ENCODE results near the gene CLDN22.

Gene CLDN22

GRCh38 chr4:183323295-183323694 is 3.2 kb upstream of the CLDN22 start:
- ChIA-PET POLR2A (ENCODE audit: low non-redundant PET) (no interaction called here), CTCF (interaction anchor here (0.9 kb wide), 1 partner anchor 9 kb away, joined by 3 read pairs; no protein-coding TSS in a partner anchor)
- TF ChIP-seq CTCF (conservative IDR thresholded peaks at IDR 0.05; ENCODE audit: low read depth): no peak
- no peak overlapping the region for H3K27ac ChIP-seq
- DNase-seq (ENCODE audit: low spot score): no peak

- CTCF ChIA-PET: no interaction called here
- TF ChIP-seq CTCF (conservative IDR thresholded peaks at IDR 0.05; ENCODE audit: low read depth): no peak
- no peak within 1 kb of the TSS for H3K27ac ChIP-seq
- DNase-seq (ENCODE audit: low spot score): no peak
- POLR2A ChIA-PET (ENCODE audit: low non-redundant PET): no interaction called here
Measured at GRCh38 chr4:183322326-183322725, 2.2 kb upstream of the CLDN22 start, which contains the start of gene CLDN24. TSS of gene CLDN24 (minus strand) at chr4:183322426. CDS start at chr4:183322426, 0 bp downstream.

- POLR2A ChIA-PET (ENCODE audit: low non-redundant PET): no interaction called here
Measured at GRCh38 chr4:183321516-183321915, 1.4 kb upstream of the CLDN22 start.

GRCh38 chr4:183321079-183321478 is 1.0 kb upstream of the CLDN22 start:
- no peak overlapping the region for H3K27ac ChIP-seq
- ChIA-PET POLR2A (ENCODE audit: low non-redundant PET) (no interaction called here), CTCF (interaction anchor here (0.7 kb wide), 1 partner anchor 378 kb away, joined by 3 read pairs; no protein-coding TSS in a partner anchor)
- TF ChIP-seq CTCF (conservative IDR thresholded peaks at IDR 0.05; ENCODE audit: low read depth): no peak
- DNase-seq (ENCODE audit: low spot score): no peak

More at GRCh38 chr4:183321516-183321915, 1.4 kb upstream of the CLDN22 start:
- TF ChIP-seq CTCF (conservative IDR thresholded peaks at IDR 0.05; ENCODE audit: low read depth): no peak
- H3K27ac ChIP-seq: no peak overlapping the region
- CTCF ChIA-PET: interaction anchor here (0.7 kb wide), 1 partner anchor 378 kb away, joined by 3 read pairs; no protein-coding TSS in a partner anchor
- no peak for DNase-seq (ENCODE audit: low spot score)

GRCh38 chr4:183318656-183319055 is 1.4 kb downstream of the CLDN22 start:
- ChIA-PET POLR2A (ENCODE audit: low non-redundant PET) (no interaction called here), CTCF (no interaction called here)
- no peak for DNase-seq (ENCODE audit: low spot score)
- no peak overlapping the region for H3K27ac ChIP-seq
- TF ChIP-seq CTCF (conservative IDR thresholded peaks at IDR 0.05; ENCODE audit: low read depth): no peak

GRCh38 chr4:183314806-183315205 is 5.3 kb downstream of the CLDN22 start:
- H3K27ac ChIP-seq: no peak overlapping the region
- no peak for DNase-seq (ENCODE audit: low spot score)
- POLR2A ChIA-PET (ENCODE audit: low non-redundant PET): no interaction called here
- CTCF ChIA-PET: interaction anchor here (1.4 kb wide), 1 partner anchor 8 kb away, joined by 3 read pairs; no protein-coding TSS in a partner anchor
- TF ChIP-seq CTCF (conservative IDR thresholded peaks at IDR 0.05; ENCODE audit: low read depth): no peak

Measured in RWPE1 (cell line).